GM10248 (cell line): ENCODE data around the gene ZBTB7C.

Experiments used
- CTCF ChIA-PET: fragments of 300-600 bp; sonication (Branson Sonifier 250); formaldehyde crosslinking; extraction: SDS; loops from one replicate; lab custom pipeline; 2021; ENCODE audit warnings: antibody characterized with exemption; lab: Yijun Ruan, JAX
- POLR2A ChIA-PET: fragments of 350-650 bp; sonication (Branson Sonifier 250); formaldehyde crosslinking; extraction: SDS; loops from one replicate; lab custom pipeline; 2020; ENCODE audit warnings: antibody characterized with exemption; lab: Yijun Ruan, JAX
- DNase-seq: peaks from one replicate; pipeline ENCODE4 v3.0.0; 2012; ENCODE audit errors: extremely low spot score
- CTCF ChIP-seq: IDR thresholded peaks from 2 replicates; pipeline ENCODE4 v1.5.1; 2012; ENCODE audit warnings: mild to moderate bottlenecking, low read depth; ENCODE audit errors: extremely low read depth, missing control alignments, control extremely low read depth

ZBTB7C gene

GRCh38 chr18:48132797-48133655 lies 276.2 kb downstream of the ZBTB7C start:
- no peak for TF ChIP-seq CTCF
- ChIA-PET POLR2A (no interaction called here), CTCF (no interaction called here)
- DNase-seq = no peak

DNA sequence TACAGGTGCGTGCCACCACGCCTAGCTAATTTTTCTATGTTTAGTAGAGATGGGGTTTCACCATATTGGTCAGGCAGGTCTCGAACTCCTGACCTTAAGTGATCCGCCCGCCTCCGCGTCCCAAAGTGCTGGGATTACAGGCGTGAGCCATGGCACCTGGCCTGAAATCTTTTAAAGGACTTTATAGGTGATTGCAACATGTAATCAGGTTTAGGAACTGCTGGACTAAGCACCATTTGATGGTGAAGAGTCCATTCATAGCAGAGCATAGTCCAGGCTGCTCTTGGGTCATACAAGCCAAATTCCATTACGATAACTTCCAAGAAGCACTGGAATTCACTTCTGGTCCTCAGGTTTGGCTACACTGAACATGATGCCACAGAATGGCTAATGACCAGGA lies 278.1 kb downstream of the ZBTB7C start:
- ChIA-PET POLR2A (no interaction called here), CTCF (no interaction called here)
- no peak for TF ChIP-seq CTCF
- DNase-seq = no peak

DNA sequence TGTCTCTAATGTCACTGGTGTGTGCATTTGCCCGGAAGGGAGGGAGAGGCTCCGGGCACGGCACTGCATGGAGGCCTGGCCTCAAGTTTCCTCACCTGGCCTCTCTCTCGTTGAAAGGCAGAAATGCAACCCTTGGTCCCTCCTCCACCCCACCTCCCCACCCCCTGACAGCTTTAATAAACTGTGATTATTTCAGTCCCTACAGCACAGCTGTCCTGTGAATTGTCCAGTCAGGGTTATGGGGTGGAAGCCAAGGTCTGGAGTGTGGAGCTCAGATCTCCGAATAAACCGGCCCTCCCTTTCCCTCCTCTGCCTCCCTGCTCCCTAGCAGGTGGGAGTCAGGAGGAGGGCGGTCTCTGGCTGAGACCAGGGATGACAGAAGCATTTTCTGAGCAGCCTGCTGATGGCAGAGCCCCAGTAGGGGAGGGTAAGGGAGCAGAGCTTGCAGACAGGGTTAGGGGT lies 279.5 kb downstream of the ZBTB7C start:
- TF ChIP-seq CTCF = no peak
- no peak for DNase-seq
- CTCF ChIA-PET = no interaction called here
- POLR2A ChIA-PET = no interaction called here

DNA sequence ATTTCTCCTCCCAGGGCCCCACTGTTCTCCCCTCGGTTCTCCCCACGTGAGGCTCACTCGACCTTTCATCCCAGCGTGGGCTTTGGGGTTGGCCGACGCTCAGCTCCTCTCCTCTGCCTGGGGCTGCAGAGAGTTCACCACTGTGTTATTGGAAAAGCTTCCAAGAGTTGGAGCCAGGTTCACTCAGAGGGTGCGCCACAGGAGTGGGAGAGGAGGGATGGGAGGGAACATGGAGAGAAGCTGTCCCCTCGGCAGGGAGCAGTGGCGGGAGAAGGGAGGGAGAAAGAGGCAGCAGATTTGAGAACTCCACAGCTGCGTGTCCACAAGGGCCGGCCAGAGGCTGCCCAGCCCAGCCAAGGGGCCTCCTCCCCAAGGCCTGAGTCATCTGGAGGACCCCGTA lies 281.6 kb downstream of the ZBTB7C start:
- ChIA-PET POLR2A (no interaction called here), CTCF (interaction anchor here (0.8 to 1.3 kb wide), 2 partner anchors 15 to 548 kb away, joined by 3 to 4 read pairs; no protein-coding TSS in a partner anchor)
- DNase-seq = no peak
- TF ChIP-seq CTCF = no peak

DNA sequence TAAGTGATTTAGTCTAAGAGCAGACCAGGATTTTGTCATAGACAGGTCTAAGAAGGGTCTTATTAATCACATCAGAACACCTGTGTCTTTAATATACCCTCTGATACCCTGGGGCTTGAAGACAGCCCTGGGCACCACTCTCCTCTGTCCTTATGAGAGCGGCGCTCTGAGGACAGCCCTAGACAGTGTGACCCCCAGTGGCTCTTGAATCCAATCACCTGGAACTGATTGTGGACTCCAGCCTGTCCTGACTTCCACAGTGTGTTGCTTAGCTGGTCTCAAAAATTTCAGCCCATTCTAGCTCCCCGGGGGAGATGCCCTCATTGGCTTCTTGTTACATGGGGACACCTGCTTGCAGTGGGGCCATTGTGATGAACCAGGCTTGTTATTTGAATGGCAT lies 282.9 kb downstream of the ZBTB7C start:
- CTCF ChIA-PET = interaction anchor here (1.0 kb wide), 1 partner anchor 8 kb away, joined by 4 read pairs; no protein-coding TSS in a partner anchor
- POLR2A ChIA-PET = no interaction called here
- DNase-seq = no peak
- no peak for TF ChIP-seq CTCF

- no peak for TF ChIP-seq CTCF
- ChIA-PET CTCF (no interaction called here), POLR2A (no interaction called here)
- no peak for DNase-seq
Observed at GRCh38 chr18:48125724-48126123, 283.5 kb downstream of the ZBTB7C start.
